ENCODE results near the gene MYO10. TPM values are rescaled to one million over a fixed set of nuclear protein-coding genes. Genes with fewer than 3 reads are reported as not detected.
A peak's percentile ranks its signal among the peaks of the same experiment; 100 is the strongest.

MYO10 gene
- total RNA-seq, 1 experiment from 2014 or later, result 89.8 TPM

GRCh38 chr5:16709691-16710433, 226.2 kb downstream of the MYO10 start (continued):
- no peak for TF ChIP-seq OVOL2 (CRISPR knock-in tag; IDR thresholded peaks at IDR 0.05; ENCODE audit: borderline replicate concordance)
- no peak for TF ChIP-seq FOXK1 (CRISPR knock-in tag; IDR thresholded peaks at IDR 0.05)
- TF ChIP-seq ZNF121 (CRISPR knock-in tag; IDR thresholded peaks at IDR 0.05), result no peak
- TF ChIP-seq E2F5 (CRISPR knock-in tag; IDR thresholded peaks at IDR 0.05), result no peak
- no peak for TF ChIP-seq ZNF138 (CRISPR knock-in tag; conservative IDR thresholded peaks at IDR 0.05)
- no peak for TF ChIP-seq PRDM15 (CRISPR knock-in tag; IDR thresholded peaks at IDR 0.05)

- no peak for ATAC-seq
- Mint-ChIP-seq H3K9me3 (no peaks in the 10 kb centered on the region), H3K4me1 (peaks cover 31% of the 10 kb centered on the region), H3K4me3 (no peak overlapping the region), H3K36me3 (peaks cover 67% of the 10 kb centered on the region), H3K27me3 (ENCODE audit: low read depth) (no peaks in the 10 kb centered on the region), H3K27ac (peak overlapping the region; percentile 11; the same call in 1 of the 2 replicates)
- no peak for TF ChIP-seq JUN (CRISPR knock-in tag; IDR thresholded peaks at IDR 0.05)
- no peak for TF ChIP-seq NFYB (CRISPR knock-in tag; conservative IDR thresholded peaks at IDR 0.05; ENCODE audit: low read depth)
- no peak for TF ChIP-seq E2F4 (CRISPR knock-in tag; IDR thresholded peaks at IDR 0.05; ENCODE audit: borderline replicate concordance, low read depth)
- TF ChIP-seq JAZF1 (CRISPR knock-in tag; IDR thresholded peaks at IDR 0.05), result no peak
- no peak for TF ChIP-seq NR3C1 (CRISPR knock-in tag; conservative IDR thresholded peaks at IDR 0.05; ENCODE audit: low read depth)
- no peak for TF ChIP-seq ZNF281 (CRISPR knock-in tag; IDR thresholded peaks at IDR 0.05)
- TF ChIP-seq USF1 (CRISPR knock-in tag; IDR thresholded peaks at IDR 0.05), result no peak
- no peak for TF ChIP-seq MAX (CRISPR knock-in tag; IDR thresholded peaks at IDR 0.05)
- TF ChIP-seq CBFB (CRISPR knock-in tag; IDR thresholded peaks at IDR 0.05; ENCODE audit: low read depth), result no peak
- ChIA-PET POLR2A (no interaction called here), CTCF (no interaction called here)
- no peak for DNase-seq (ENCODE audit: low spot score)
These were observed 228.3 kb downstream of the MYO10 start for GRCh38 chr5:16707869-16708192.
